ENCODE measurements around the gene KLRC3.
"Not testable (repeated sequence)": the region's sequence is repeated elsewhere in the genome, so short reads cannot be mapped to it uniquely, and the experiment has no call there.

The KLRC3 gene

GRCh38 chr12:10368206-10369171 lies 51.9 kb downstream of the KLRC3 start:
- DNase-seq = no peak

GRCh38 chr12:10367714-10368113 lies 52.7 kb downstream of the KLRC3 start:
- DNase-seq = not testable (repeated sequence)

- no peak for DNase-seq
These were observed 53.5 kb downstream of the KLRC3 start for GRCh38 chr12:10366875-10367274.

GRCh38 chr12:10365696-10366405 lies 54.5 kb downstream of the KLRC3 start:
- DNase-seq = no peak

GRCh38 chr12:10364815-10365622 lies 55.4 kb downstream of the KLRC3 start:
- DNase-seq = peak; percentile 74

- peak; percentile 52 for DNase-seq
These were observed 56.2 kb downstream of the KLRC3 start for GRCh38 chr12:10363914-10364814.

GRCh38 chr12:10363658-10363913 lies 56.8 kb downstream of the KLRC3 start:
- no peak for DNase-seq

- no peak for DNase-seq
These were observed 57.4 kb downstream of the KLRC3 start for GRCh38 chr12:10362828-10363657.

- DNase-seq = no peak
These were observed 58.1 kb downstream of the KLRC3 start for GRCh38 chr12:10362325-10362724.

All from left hindlimb (tissue), 1 donor.